ENCODE measurements around the gene TDRD3.
"Not testable (repeated sequence)": the region's sequence is repeated elsewhere in the genome, so short reads cannot be mapped to it uniquely, and the experiment has no call there.

The TDRD3 gene

DNA sequence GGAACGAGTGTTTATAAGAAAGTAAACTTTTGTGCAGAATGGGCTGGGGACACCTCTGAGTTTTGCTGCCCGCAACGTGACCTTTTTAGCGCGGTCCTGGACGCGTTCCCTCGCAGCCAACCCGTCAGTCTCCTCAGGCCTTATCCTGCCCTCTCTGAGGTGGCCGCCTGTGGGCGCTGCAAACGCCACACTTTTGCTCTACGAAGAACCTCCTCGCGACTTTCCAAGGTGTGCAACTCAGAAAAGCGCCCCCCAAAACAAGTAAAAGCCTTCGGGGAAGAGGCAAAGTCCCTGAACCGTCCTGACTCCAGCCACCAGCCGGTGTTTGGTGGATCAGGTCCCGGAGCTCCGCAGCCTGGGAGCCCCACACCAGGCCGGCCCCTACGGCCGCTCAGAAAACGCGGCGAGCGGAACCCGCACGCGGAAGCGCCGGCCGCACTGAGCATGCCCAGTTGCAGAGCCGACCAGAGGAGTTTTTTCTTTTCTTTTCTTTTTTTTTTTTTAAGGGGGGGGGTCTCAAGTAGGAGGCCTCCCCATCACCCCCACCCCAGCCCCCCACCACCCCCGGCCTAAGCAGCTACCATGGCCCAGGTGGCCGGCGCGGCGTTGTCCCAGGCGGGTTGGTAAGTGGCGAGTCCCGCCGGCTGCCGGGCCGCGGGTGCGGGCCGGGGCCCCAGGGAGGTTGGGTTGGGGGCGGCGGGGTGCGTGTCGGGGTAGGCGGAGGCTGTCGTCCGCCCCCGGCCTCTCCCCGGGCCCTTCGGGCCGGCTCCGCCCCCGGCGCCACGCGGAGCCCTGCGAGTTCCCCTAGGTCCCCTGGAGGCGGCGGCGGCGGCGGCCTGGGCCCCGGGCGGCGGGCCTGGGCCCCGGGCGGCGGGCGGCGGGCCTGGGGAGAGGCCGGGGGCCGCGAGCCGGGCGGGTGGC, at the start of gene TDRD3:
TDRD3 (plus strand) TSS at position 438 of the 921 bp plus-strand sequence; CDS start at position 583, 145 bp downstream.
- CTCF ChIA-PET, result interaction anchor here (0.9 to 1.1 kb wide), 2 partner anchors 28 to 34 kb away, joined by 3 read pairs; no protein-coding TSS in a partner anchor

DNA sequence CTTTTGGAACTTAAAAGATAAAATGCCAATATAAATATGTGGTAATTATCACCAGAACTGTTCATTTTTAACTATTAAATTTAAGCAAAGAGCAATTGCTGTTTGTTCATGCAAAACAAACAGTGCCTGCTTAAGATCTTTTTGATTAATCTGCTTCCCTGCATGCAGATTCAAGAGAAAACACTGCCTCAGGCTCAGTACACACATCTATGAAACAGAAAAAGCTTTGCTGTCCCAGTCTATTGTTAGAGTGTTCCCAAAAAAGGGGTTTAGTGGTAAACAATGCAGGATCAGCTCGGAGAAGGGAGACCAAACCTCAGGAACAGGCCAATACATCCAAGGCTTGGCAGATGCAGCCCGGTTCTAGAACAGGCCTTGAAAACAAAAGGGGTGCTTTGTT, 49.3 kb upstream of the TDRD3 start:
- Mint-ChIP-seq H3K4me3 (no peak overlapping the region), H3K4me1 (no peaks in the 10 kb centered on the region), H3K9me3 (no peaks in the 10 kb centered on the region), H3K27ac (no peak overlapping the region), H3K36me3 (no peaks in the 10 kb centered on the region), H3K27me3 (peaks cover 12% of the 10 kb centered on the region)
- DNase-seq, result no peak
- CTCF ChIA-PET, result interaction anchor here (1.2 kb wide), 1 partner anchor 9 kb away, joined by 3 read pairs; no protein-coding TSS in a partner anchor

More for the DNA sequence above, at the start of gene TDRD3:
- Mint-ChIP-seq H3K4me3 (peak within 1 kb of the TSS; percentile 91), H3K27me3 (peaks cover 4% of the 10 kb centered on the region), H3K36me3 (no peaks in the 10 kb centered on the region), H3K9me3 (no peaks in the 10 kb centered on the region), H3K4me1 (peaks cover 36% of the 10 kb centered on the region), H3K27ac (peak within 1 kb of the TSS; percentile 97)
- DNase-seq, result peak; percentile 86

DNA sequence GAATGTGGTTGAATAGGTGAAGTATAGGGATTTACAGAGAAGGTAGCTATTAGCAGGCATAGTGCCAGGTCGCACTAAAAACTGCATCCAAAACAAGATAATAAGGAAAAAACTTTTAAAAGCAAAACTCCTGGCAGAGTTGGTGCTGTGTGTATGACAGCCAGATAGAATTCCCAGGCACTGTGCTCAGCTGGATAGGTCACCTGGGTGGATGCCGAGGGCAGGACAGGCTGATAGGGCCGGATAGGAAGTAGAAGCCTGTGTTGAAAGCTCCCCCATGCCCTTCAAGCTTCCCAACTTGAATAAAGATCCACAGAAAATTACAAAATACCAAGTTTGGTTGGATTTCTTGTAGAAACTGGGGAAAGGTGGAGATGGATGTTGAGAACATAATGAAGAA, 48.9 kb upstream of the TDRD3 start:
- Mint-ChIP-seq H3K4me3 (no peak overlapping the region), H3K4me1 (no peaks in the 10 kb centered on the region), H3K9me3 (no peaks in the 10 kb centered on the region), H3K36me3 (no peaks in the 10 kb centered on the region), H3K27me3 (peaks cover 12% of the 10 kb centered on the region), H3K27ac (no peak overlapping the region)
- DNase-seq, result no peak
- CTCF ChIA-PET, result interaction anchor here (1.2 kb wide), 1 partner anchor 10 kb away, joined by 3 read pairs; no protein-coding TSS in a partner anchor

DNA sequence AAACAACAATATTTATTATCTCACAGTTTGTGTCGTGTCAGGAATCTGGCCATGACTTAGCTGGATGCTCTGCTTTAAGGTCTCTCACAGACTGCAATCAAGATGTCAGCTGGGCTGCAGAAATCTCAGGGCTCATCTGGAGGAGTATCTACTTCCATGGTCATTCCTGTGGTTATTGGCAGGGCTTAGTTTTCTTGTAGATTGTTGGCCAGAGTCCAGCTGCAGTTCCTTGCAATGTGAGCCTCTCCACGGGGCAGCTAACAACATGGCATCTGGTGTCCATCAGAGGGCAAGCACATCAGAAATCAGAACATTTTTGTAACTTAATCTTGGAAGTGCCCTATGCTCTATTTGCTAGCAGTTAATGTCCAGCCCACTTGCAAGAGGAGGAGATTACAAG, 45.7 kb upstream of the TDRD3 start:
- Mint-ChIP-seq H3K27me3 (peaks cover 12% of the 10 kb centered on the region), H3K9me3 (no peaks in the 10 kb centered on the region), H3K4me1 (no peaks in the 10 kb centered on the region), H3K4me3 (no peak overlapping the region), H3K36me3 (no peaks in the 10 kb centered on the region), H3K27ac (no peak overlapping the region)
- CTCF ChIA-PET, result no interaction called here
- no peak for DNase-seq

DNA sequence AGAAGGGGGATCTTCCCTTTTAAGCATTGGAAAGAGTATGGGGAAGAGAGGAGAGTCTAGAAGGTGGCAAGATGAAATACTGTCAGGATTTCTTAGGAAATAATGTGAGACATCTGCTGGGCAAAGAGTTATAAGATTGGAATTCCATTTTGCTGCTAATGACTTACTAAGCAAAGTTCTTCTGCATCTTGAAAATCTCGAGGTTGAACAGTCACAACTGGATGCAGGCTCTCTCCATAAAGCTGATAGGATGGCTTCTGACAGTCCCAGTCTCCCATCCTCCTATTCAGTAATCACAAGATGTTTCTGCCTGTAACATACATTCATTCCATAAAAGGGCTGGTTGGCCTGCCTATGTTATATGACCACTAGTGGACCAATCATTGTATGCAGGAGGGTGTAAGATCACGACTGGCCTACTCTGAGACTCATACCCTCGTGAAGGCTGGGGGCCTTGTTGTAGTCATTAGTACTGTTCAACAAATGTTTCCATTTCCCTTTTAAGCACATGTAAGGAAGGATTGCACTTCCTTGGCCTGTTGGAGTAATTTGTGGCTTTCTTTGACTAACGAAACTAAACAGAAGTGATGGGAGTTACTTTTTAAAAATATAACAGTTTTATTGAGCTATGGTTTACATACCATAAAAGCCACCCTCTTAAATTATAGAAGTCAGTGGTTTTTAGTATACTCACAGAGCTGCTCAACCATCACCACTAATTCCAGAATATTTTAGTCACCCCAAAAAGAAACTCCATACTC, 45.0 kb upstream of the TDRD3 start:
- Mint-ChIP-seq H3K4me1 (no peaks in the 10 kb centered on the region), H3K36me3 (no peaks in the 10 kb centered on the region), H3K9me3 (no peaks in the 10 kb centered on the region), H3K27ac (no peak overlapping the region), H3K27me3 (peaks cover 12% of the 10 kb centered on the region), H3K4me3 (no peak overlapping the region)
- CTCF ChIA-PET, result no interaction called here
- DNase-seq, result no peak

DNA sequence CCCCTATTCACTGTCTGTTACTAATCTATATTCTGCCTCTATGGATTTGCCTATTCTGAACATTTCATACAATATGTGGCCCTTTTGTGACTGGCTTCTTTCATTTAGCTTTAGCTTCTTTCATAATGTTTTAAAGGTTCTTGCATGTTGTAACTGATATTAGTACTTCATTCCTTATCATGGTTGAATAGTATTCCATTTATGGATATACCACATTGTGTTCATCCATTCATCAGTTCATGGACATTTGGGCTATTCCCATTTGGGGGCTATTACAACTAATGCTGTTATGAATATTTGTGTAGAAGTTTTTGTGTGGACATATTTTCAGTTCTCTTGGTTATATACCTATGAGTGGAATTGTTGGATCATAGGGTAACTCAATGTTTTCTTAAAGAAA, 44.4 kb upstream of the TDRD3 start:
- Mint-ChIP-seq H3K4me1 (no peaks in the 10 kb centered on the region), H3K4me3 (no peak overlapping the region), H3K9me3 (no peaks in the 10 kb centered on the region), H3K27ac (no peak overlapping the region), H3K36me3 (no peaks in the 10 kb centered on the region), H3K27me3 (peaks cover 12% of the 10 kb centered on the region)
- CTCF ChIA-PET, result interaction anchor here (1.2 kb wide), 1 partner anchor 17 kb away, joined by 3 read pairs; no protein-coding TSS in a partner anchor
- DNase-seq, result no peak

DNA sequence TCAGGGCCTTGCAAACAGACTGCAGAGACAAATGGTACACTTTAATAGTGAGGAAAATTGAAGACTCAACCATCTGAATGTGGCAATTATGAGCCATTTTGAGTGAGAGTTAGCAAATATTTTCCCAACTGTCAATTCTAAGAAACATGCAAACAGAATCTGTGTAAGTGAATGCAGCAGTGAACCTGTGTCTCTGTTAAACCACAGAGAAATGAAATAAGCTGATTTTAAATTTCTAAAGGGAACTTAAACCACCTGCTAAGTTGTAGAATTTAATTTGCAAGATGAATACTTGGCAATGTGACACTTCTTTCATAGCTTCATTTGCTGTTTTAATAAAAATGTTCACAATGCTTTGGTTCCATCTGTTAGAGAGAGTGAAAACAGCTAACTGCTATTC, 42.0 kb upstream of the TDRD3 start:
- no peaks in the 10 kb centered on the region for H3K4me1 Mint-ChIP-seq
- CTCF ChIA-PET, result no interaction called here
- H3K9me3 Mint-ChIP-seq, result no peaks in the 10 kb centered on the region
- H3K27ac Mint-ChIP-seq, result no peak overlapping the region
- no peak for DNase-seq
- H3K27me3 Mint-ChIP-seq, result no peaks in the 10 kb centered on the region
- no peak overlapping the region for H3K4me3 Mint-ChIP-seq
- H3K36me3 Mint-ChIP-seq, result no peaks in the 10 kb centered on the region

DNA sequence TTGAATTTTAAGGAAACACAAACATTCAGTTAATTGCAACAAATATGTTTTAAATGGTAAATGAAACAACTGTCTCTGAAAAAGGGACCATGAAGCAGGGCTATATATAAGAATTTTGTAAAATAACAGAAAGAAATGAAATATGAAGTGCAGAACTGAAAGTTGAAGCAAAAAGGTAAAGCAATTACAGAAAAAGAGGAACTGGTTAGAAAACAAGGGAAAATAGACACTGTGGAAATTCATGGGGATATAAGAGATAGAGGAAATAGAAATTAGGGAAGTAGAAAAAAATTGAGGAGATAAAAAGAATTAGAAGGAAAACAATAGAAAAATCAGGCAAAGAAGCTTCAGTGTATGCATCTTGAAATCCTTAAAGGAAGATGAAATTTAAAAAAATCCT, 40.0 kb upstream of the TDRD3 start:
- Mint-ChIP-seq H3K4me1 (no peaks in the 10 kb centered on the region), H3K4me3 (no peak overlapping the region), H3K36me3 (no peaks in the 10 kb centered on the region), H3K27me3 (peaks cover 4% of the 10 kb centered on the region), H3K27ac (no peak overlapping the region), H3K9me3 (no peaks in the 10 kb centered on the region)
- no peak for DNase-seq
- CTCF ChIA-PET, result no interaction called here

DNA sequence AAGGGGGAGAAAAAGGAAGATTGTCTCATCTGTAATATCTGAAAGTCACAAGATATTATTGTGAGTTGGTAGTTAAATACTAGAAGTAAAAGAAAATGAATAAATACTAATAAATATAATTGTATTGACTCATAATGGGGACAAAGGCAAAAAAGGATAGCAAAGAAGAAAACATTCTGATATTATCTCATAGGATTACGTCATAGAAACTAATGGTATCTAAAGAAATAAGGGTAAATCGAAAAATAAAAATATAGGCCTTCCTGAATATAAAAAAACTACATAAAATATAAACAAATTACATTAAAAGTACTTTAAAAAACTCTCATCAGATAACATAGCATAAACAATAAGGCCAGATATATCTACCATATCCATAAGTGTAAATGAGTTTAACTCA, 38.6 kb upstream of the TDRD3 start:
- Mint-ChIP-seq H3K27me3 (peaks cover 4% of the 10 kb centered on the region), H3K4me1 (no peaks in the 10 kb centered on the region), H3K9me3 (no peaks in the 10 kb centered on the region), H3K4me3 (no peak overlapping the region), H3K36me3 (no peaks in the 10 kb centered on the region), H3K27ac (no peak overlapping the region)
- no peak for DNase-seq
- CTCF ChIA-PET, result no interaction called here

DNA sequence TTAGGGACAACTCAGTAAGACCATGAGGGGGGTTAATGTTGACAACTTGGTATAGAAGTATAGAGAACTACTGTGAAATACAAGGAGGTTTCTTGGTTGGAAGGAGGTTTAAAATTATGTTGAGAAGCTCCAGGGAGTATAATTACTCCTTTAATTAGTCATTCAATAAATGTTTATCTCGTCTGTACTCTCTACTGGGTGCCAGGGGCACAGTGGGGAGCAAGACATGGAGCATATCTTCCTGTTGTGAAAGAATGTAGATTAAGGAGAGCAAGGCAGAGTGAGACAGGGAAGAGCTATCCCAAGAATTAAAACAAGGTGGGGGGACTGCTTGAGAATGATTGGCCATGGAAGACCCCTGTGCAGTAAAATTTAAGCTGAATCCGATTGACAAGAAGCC, 33.7 kb upstream of the TDRD3 start:
- Mint-ChIP-seq H3K27me3 (peaks cover 4% of the 10 kb centered on the region), H3K36me3 (no peaks in the 10 kb centered on the region), H3K9me3 (no peaks in the 10 kb centered on the region), H3K4me3 (no peak overlapping the region), H3K4me1 (no peaks in the 10 kb centered on the region), H3K27ac (no peak overlapping the region)
- no peak for DNase-seq
- CTCF ChIA-PET, result no interaction called here

DNA sequence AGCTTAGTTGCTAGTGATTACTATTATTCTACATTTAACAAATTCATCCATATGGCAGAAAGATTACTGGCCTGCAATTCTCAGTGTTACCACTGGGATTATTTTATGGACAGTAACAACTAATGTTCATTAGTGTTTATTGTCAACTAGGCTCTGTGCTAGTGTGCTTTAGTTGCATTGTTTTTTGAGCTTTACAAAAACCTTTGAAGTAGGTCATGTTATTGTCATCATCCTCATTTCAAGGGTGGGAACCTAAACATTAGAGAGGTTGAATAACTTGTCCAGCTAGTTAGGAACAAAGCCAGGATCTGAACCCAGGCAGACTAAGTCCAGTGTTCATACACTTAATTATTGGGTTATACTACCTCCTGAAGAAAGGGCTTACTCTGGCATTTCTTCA, 27.8 kb upstream of the TDRD3 start:
- Mint-ChIP-seq H3K27ac (no peak overlapping the region), H3K27me3 (peaks cover 4% of the 10 kb centered on the region), H3K4me1 (no peaks in the 10 kb centered on the region), H3K36me3 (no peaks in the 10 kb centered on the region), H3K9me3 (no peaks in the 10 kb centered on the region), H3K4me3 (no peak overlapping the region)
- CTCF ChIA-PET, result interaction anchor here (0.9 to 1.5 kb wide), 4 partner anchors 9 to 28 kb away, joined by 3 to 4 read pairs (median 3); partner anchors contain the start of gene TDRD3
- no peak for DNase-seq

DNA sequence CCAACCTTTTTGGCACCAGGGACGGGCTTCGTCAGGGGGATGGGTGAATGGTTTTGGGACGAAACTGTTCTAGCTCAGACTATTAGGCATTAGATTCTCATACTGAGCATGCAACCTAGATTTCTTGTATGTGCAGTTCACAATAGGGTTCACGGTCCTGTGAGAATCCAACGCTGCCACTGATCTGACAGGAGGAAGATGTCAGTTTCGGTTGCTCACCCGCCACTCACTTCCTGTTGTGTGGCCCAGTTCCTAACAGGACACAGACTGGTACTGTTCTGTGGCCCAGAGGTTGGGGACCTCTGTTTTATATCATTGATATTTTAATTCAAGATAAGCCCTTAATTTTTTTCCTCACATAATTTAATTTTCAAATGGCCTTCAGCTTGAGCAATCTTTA, 26.7 kb upstream of the TDRD3 start:
- H3K36me3 Mint-ChIP-seq, result no peaks in the 10 kb centered on the region
- no peak overlapping the region for H3K4me3 Mint-ChIP-seq
- H3K4me1 Mint-ChIP-seq, result no peaks in the 10 kb centered on the region
- DNase-seq, result no peak
- CTCF ChIA-PET, result interaction anchor here (0.6 kb wide), 1 partner anchor 36 kb away, joined by 3 read pairs; no protein-coding TSS in a partner anchor
- H3K27me3 Mint-ChIP-seq, result peaks cover 4% of the 10 kb centered on the region
- no peaks in the 10 kb centered on the region for H3K9me3 Mint-ChIP-seq
- H3K27ac Mint-ChIP-seq, result no peak overlapping the region

DNA sequence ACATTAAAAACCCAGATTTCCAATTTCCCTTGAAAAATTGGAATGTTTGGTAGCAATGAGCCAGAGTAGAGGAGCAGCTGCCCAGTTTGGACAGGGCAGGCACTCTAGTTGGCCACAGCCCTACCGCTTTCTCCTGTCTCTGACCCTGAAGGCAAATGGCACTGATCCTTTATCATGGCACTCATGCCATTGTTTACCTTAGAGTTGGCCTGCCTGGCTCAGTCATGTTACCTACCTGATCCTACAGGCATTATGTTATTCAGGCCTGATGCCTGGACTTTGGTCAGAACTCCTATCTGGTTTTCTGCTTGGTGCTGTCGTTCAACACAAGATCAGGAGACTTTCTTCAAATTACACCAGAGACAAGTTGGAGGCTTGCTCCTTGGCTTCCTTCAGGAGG, 24.9 kb upstream of the TDRD3 start:
- Mint-ChIP-seq H3K4me3 (no peak overlapping the region), H3K9me3 (no peaks in the 10 kb centered on the region), H3K4me1 (no peaks in the 10 kb centered on the region), H3K27me3 (peaks cover 4% of the 10 kb centered on the region), H3K36me3 (no peaks in the 10 kb centered on the region), H3K27ac (no peak overlapping the region)
- CTCF ChIA-PET, result no interaction called here
- DNase-seq, result no peak

DNA sequence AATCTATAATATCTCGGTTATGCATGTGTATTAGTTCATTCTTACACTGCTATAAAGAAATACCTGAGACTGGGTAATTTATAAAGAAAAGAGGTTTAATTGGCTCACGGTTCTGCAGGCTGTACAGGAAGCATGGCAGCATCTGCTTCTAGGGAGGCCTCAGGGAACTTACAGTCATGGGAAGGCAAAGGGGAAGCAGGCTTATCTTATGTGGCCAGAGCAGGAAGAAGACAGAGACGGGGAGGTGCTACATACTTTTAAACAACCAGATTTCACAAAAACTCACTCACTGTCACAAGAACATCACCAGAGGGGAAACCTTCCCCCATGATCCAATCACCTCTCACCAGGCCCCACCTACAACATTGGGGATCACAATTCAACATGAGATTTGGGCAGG, 17.7 kb upstream of the TDRD3 start:
- H3K9me3 Mint-ChIP-seq, H3K27me3 Mint-ChIP-seq, DNase-seq, CTCF ChIA-PET, H3K36me3 Mint-ChIP-seq, H3K4me1 Mint-ChIP-seq, H3K4me3 Mint-ChIP-seq, H3K27ac Mint-ChIP-seq: not testable (repeated sequence)
